BJ (cell line): Measurements from ENCODE around the gene SERF1B. TPM values are rescaled to one million over a fixed set of nuclear protein-coding genes. Genes with fewer than 3 reads are reported as not detected.
"Not testable (repeated sequence)": the region's sequence is repeated elsewhere in the genome, so short reads cannot be mapped to it uniquely, and the experiment has no call there.

Source experiments
- CTCF ChIA-PET: fragments of 350-600 bp; formaldehyde crosslinking; extraction: SDS; loops from one replicate; lab custom pipeline; 2021; ENCODE audit warnings: antibody characterized with exemption, inconsistent platforms; lab: Yijun Ruan, JAX
- POLR2A ChIA-PET: fragments of 300-600 bp; sonication (Branson Sonifier 250); formaldehyde crosslinking; extraction: SDS; loops from one replicate; lab custom pipeline; 2021; ENCODE audit warnings: antibody characterized with exemption; lab: Charles Lee
- DNase-seq: peaks from one replicate; pipeline ENCODE4 v3.0.0-alpha.2; 2011; ENCODE audit warnings: low read depth
- H3K27me3 ChIP-seq: 2 replicates; pipeline ENCODE4 v1.6.0; 2011; ENCODE audit warnings: low read length; ENCODE audit not compliant: control insufficient read depth, insufficient read depth
- H3K36me3 ChIP-seq: 2 replicates; pipeline ENCODE4 v1.5.1; 2011; ENCODE audit warnings: low read length; ENCODE audit not compliant: control insufficient read depth, insufficient read depth
- H3K4me3 ChIP-seq: 2 replicates; pipeline ENCODE4 v1.5.1; 2011; ENCODE audit warnings: low read depth, mild to moderate bottlenecking, control low read depth, low read length
- polyA minus RNA-seq: library from RNA; depleted of rRNA, polyadenylated mRNA; stranded (reverse); fragments of >200 nt; gene quantifications from 2 replicates; pipeline ENCODE4 v1.2.3, GENCODE V29; 2011; rRNA and poly(A)+ RNA removed
- polyA plus RNA-seq: library from polyadenylated mRNA; depleted of rRNA; stranded (reverse); fragments of >200 nt; gene quantifications from 2 replicates; pipeline ENCODE4 v1.2.3, GENCODE V29; 2011; rRNA removed

The SERF1B gene
- polyA plus RNA-seq (18.7 and 34.0 TPM in 2 replicates), polyA minus RNA-seq (4.1 TPM in 2 replicates)

GRCh38 chr5:70025106-70025844 is at the start of gene SERF1B:
Gene SERF1B (plus strand): TSS chr5:70025251. CDS start chr5:70025452, 201 bp downstream.
- H3K27me3 ChIP-seq, POLR2A ChIA-PET, H3K36me3 ChIP-seq, CTCF ChIA-PET, H3K4me3 ChIP-seq, DNase-seq: not testable (repeated sequence)

DNA sequence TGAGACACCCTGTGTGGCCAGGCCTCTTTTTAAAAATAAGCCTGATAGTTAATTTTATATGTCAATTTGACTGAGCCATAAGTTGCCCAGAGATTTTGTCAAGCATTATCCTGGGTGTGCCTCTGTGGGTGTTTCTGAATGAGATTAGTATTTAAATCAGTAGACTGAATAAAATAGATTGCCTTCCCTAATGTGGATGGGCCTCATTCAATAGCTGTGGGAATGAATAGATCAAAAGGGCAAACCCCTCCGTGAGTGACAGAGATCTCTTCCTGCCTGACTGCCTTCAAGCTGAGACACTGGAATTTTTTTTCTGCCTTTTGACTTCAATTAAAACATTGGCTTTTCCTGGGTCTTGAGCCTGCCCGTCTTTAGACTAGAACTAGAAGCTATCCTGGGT is 33.3 kb upstream of the SERF1B start:
- DNase-seq, CTCF ChIA-PET, H3K4me3 ChIP-seq, POLR2A ChIA-PET, H3K27me3 ChIP-seq, H3K36me3 ChIP-seq: not testable (repeated sequence)

DNA sequence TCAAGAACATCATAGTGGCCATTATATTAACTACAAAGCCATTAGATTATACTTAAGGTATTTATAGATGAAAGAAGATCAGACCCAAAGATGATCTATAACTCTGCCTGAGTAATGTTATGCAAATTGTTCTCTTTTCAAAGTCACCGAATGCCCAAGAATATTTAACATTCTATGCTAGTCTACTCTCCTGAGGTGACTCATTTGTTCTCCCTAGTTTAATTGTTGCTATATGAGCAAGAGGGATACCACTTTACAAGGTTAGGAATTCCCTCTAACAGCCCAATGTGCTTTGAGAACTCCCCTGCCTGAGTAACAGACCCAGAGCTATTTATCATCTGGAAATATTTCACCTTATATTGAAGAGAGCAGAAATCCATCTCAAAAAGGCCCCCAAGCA is 29.5 kb upstream of the SERF1B start:
- H3K27me3 ChIP-seq, DNase-seq, H3K4me3 ChIP-seq, CTCF ChIA-PET, H3K36me3 ChIP-seq, POLR2A ChIA-PET: not testable (repeated sequence)

DNA sequence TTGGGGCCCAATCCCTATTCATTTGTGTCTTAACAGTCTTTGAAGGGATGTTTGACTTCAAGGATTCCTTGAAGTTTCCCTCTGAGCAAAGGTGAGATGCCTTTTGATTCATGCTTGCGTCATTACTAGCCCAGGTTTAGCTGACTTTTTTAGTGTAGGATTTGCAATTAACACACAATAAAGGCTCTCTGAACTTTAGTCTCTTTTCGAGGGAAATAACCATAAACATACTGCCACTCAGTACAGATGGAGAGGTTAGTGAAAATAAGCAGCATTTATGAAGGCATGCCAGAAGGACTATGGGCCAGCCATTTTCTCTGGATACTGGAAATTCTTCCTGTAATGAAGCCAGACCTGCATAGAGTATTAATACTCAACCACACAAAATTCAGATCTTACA is 4.4 kb upstream of the SERF1B start:
- DNase-seq, H3K4me3 ChIP-seq, H3K36me3 ChIP-seq, H3K27me3 ChIP-seq, CTCF ChIA-PET, POLR2A ChIA-PET: not testable (repeated sequence)

- H3K4me3 ChIP-seq, POLR2A ChIA-PET: not testable (repeated sequence)
Observed at GRCh38 chr5:70025845-70026145, 744 bp downstream of the SERF1B start.

DNA sequence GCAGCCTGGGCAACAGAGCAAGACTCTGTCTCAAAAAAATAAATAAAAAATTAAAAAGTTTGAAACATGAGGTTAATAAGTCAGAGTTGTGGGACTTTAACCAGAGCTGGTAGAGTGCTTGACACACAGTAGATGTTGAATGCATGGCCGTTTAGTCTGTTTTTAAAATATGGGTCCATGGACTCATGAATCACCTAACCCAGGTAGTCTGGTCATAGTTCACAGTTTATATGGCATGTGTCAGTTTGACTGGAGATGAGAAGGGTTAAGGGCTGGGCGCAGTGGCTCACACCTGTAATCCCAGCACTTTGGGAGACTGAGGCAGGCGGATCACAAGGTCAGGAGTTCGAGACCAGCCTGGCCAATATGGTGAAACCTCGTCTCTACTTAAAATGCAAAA is 6.2 kb downstream of the SERF1B start:
- H3K27me3 ChIP-seq, CTCF ChIA-PET, POLR2A ChIA-PET, H3K36me3 ChIP-seq, DNase-seq, H3K4me3 ChIP-seq: not testable (repeated sequence)

More at GRCh38 chr5:70025845-70026145, 744 bp downstream of the SERF1B start:
- DNase-seq, H3K36me3 ChIP-seq, CTCF ChIA-PET, H3K27me3 ChIP-seq: not testable (repeated sequence)

DNA sequence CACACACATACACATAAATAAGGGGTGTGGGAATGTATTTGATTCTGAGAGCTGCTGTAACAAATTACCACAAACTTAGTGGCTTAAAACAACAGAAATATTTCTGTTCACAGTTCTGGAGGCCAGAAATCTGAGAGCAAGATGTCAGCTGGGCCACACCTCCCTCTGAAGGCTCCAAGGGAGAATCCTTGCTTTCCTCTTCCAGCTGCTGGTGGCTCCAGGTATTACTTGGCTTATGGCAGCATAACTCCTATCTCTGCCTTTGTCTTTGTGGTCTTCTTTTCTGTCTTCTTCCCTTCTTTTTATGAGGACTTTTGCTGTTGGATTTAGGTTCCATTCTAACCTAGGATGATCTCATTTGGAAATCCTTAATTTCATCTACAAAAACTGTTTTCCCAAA is 16.4 kb downstream of the SERF1B start:
- DNase-seq, CTCF ChIA-PET, POLR2A ChIA-PET: not testable (repeated sequence)

DNA sequence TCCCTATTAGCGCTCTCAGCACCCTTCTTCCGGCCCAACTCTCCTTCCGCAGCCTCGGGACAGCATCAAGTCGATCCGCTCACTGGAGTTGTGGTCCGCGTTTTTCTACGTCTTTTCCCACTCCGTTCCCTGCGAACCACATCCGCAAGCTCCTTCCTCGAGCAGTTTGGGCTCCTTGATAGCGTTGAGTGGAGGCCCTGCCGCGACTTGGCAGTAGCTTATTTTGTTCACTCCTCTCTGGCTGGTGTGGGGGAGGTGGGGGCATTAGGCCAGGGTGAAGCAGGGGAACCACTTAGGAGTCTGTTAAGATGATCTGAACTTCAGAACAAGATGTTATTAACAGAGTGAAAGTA is 24.7 kb downstream of the SERF1B start:
- H3K4me3 ChIP-seq, DNase-seq, H3K27me3 ChIP-seq, POLR2A ChIA-PET, CTCF ChIA-PET, H3K36me3 ChIP-seq: not testable (repeated sequence)

More for the DNA sequence above, 16.4 kb downstream of the SERF1B start:
- H3K4me3 ChIP-seq, H3K36me3 ChIP-seq, H3K27me3 ChIP-seq: not testable (repeated sequence)

DNA sequence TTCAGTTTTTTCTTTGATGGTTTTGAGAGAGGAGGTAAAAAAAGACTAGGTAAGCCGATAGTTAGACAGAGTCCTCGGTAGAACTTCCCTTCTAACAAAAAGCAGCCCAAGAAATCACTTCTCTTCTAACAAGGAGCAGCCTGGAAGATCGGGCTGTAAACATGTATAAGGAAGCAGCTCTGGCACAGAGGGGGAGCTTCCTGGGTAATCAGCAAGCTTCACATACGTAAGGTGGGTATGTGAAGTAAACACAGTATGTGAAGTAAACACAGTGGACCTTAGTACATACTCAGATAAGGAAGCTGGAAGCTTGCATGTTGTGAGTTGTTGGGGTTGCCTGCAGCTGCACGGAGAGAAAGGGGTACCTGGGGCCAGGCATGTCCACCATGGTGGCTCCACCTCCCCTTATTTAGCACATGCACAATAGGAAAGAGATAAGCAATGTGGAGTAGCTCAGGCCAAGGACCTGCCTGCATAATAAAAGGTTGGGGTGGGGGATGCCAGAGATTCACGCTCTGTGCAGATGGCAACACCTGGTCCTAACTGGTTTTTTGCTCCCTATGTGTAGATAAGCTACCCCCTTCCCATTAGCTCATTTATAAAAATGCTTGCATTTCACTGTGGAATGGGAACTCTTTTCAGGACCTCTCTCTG is 31.4 kb downstream of the SERF1B start:
- DNase-seq, POLR2A ChIA-PET: not testable (repeated sequence)

GRCh38 chr5:70057140-70057539 is 32.1 kb downstream of the SERF1B start:
- CTCF ChIA-PET, DNase-seq, H3K4me3 ChIP-seq, H3K36me3 ChIP-seq, POLR2A ChIA-PET, H3K27me3 ChIP-seq: not testable (repeated sequence)

More for the DNA sequence above, 31.4 kb downstream of the SERF1B start:
- H3K27me3 ChIP-seq, H3K36me3 ChIP-seq, CTCF ChIA-PET, H3K4me3 ChIP-seq: not testable (repeated sequence)

DNA sequence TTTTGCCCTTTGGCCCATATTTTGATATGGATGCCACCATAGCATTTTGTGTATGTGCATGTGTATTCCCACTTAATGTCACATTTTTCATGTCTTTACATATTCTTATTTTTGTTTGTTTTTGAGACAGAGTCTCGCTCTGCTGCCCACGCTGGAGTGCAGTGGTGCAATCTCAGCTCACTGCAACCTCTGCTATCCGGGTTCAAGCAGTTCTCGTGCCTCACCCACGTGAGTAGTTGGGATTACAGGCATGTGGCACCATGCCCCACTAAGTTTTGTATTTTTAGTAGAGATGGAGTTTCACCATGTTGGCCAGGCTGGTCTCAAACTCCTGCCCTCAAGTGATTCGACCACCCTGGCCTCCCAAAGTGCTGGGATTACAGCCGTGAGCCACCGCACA is 52.6 kb downstream of the SERF1B start:
- DNase-seq, H3K27me3 ChIP-seq, POLR2A ChIA-PET, H3K36me3 ChIP-seq, H3K4me3 ChIP-seq, CTCF ChIA-PET: not testable (repeated sequence)

GRCh38 chr5:70088907-70089464 is 63.9 kb downstream of the SERF1B start:
- CTCF ChIA-PET, H3K4me3 ChIP-seq, H3K27me3 ChIP-seq, H3K36me3 ChIP-seq, POLR2A ChIA-PET, DNase-seq: not testable (repeated sequence)

- CTCF ChIA-PET, POLR2A ChIA-PET, H3K4me3 ChIP-seq, DNase-seq, H3K27me3 ChIP-seq, H3K36me3 ChIP-seq: not testable (repeated sequence)
Observed at GRCh38 chr5:70091776-70092175, 66.7 kb downstream of the SERF1B start.
